SU-DHL-6 (cell line): ENCODE data around the gene UTS2R.

ENCODE experiments used
- H2AFZ ChIP-seq: fragments of 200-600 bp; sonication (generic); 2 replicates; pipeline ENCODE4 v1.6.1; 2014; ENCODE audit warnings: low read depth, mild to moderate bottlenecking, moderate library complexity, mixed read lengths, antibody characterized with exemption, low read length; ENCODE audit not compliant: severe bottlenecking
- H3F3A ChIP-seq: fragments of 200-600 bp; shearing (Covaris generic); 2 replicates; pipeline ENCODE4 v1.6.0; 2016; ENCODE audit warnings: antibody characterized with exemption, mild to moderate bottlenecking; ENCODE audit not compliant: insufficient read depth
- H3K27ac ChIP-seq: fragments of 200-600 bp; sonication (generic); 2 replicates; pipeline ENCODE4 v1.5.1; 2016; ENCODE audit warnings: low read depth, mild to moderate bottlenecking, low read length, moderate library complexity, mixed read lengths
- H3K27me3 ChIP-seq: fragments of 200-600 bp; sonication (generic), shearing (Covaris generic); 2 replicates; pipeline ENCODE4 v1.6.0; 2014; ENCODE audit warnings: mild to moderate bottlenecking, low read length
- H3K36me3 ChIP-seq: fragments of 200-600 bp; sonication (generic); 2 replicates; pipeline ENCODE4 v1.6.1; 2014; ENCODE audit warnings: mild to moderate bottlenecking, low read length, mixed read lengths
- H3K4me2 ChIP-seq: fragments of 300-600, 200-600 bp; shearing (Covaris generic), sonication (generic); 2 replicates; pipeline ENCODE4 v1.6.0; 2014; ENCODE audit warnings: low read length, low read depth, mild to moderate bottlenecking; ENCODE audit not compliant: poor library complexity, severe bottlenecking
- H3K4me3 ChIP-seq: fragments of 200-600 bp; sonication (generic); 2 replicates; pipeline ENCODE4 v1.5.1; 2014; ENCODE audit warnings: antibody characterized with exemption, low read length, mild to moderate bottlenecking, mixed read lengths; ENCODE audit not compliant: insufficient read depth, poor library complexity, severe bottlenecking
- H3K79me2 ChIP-seq: fragments of 200-600 bp; sonication (generic); 2 replicates; pipeline ENCODE4 v1.6.1; 2014; ENCODE audit warnings: mild to moderate bottlenecking, low read length, moderate library complexity; ENCODE audit not compliant: insufficient read depth
- H3K9ac ChIP-seq: fragments of 200-600 bp; sonication (generic); 2 replicates; pipeline ENCODE4 v1.7.0; 2014; ENCODE audit warnings: mild to moderate bottlenecking, low read length
- H3K9me2 ChIP-seq: fragments of 200-600 bp; sonication (generic); replicated peaks from 2 replicates; pipeline ENCODE4 v1.6.1; 2014; ENCODE audit warnings: low read length; ENCODE audit not compliant: insufficient read depth
- H3K9me3 ChIP-seq: fragments of 200-600 bp; sonication (generic); 2 replicates; pipeline ENCODE4 v1.6.1; 2014; ENCODE audit warnings: low read length, mixed read lengths; ENCODE audit not compliant: insufficient read depth
- H4K20me1 ChIP-seq: fragments of 200-600 bp; sonication (generic); 2 replicates; pipeline ENCODE4 v1.6.1; 2014; ENCODE audit warnings: low read depth, mild to moderate bottlenecking, antibody characterized with exemption, low read length, moderate library complexity, mixed read lengths
- CTCF ChIP-seq: fragments of 200-600 bp; sonication (generic); IDR thresholded peaks from one replicate; pipeline ENCODE4 v1.5.1; 2017; ENCODE audit warnings: antibody characterized with exemption, mild to moderate bottlenecking, low read length, moderate library complexity; ENCODE audit not compliant: insufficient read depth, poor library complexity, severe bottlenecking
- EZH2phosphoT487 ChIP-seq: fragments of 200-600 bp; sonication (generic), shearing (Covaris generic); conservative IDR thresholded peaks from 2 replicates; pipeline ENCODE4 v1.6.1; 2018; ENCODE audit warnings: mild to moderate bottlenecking, antibody characterized with exemption, low read length, moderate library complexity, mixed read lengths

UTS2R gene

GRCh38 chr17:82371333-82372248, at the start of gene UTS2R:
Gene UTS2R (plus strand): TSS chr17:82371765. CDS start chr17:82374325, 2,560 bp downstream.
- no peak within 1 kb of the TSS for H3K27ac ChIP-seq
- H3K4me2 ChIP-seq: peak within 1 kb of the TSS; percentile 36
- no peaks in the 10 kb centered on the region for H3K27me3 ChIP-seq
- H3K9me2 ChIP-seq: no peaks in the 10 kb centered on the region
- H3K79me2 ChIP-seq: no peaks in the 10 kb centered on the region
- H3K9ac ChIP-seq: no peak within 1 kb of the TSS
- H2AFZ ChIP-seq: peak within 1 kb of the TSS; percentile 68
- no peaks in the 10 kb centered on the region for H3K9me3 ChIP-seq
- H3K36me3 ChIP-seq: no peaks in the 10 kb centered on the region
- no peak within 1 kb of the TSS for H3K4me3 ChIP-seq
- no peaks in the 10 kb centered on the region for H4K20me1 ChIP-seq
- TF ChIP-seq CTCF: no peak
- H3F3A ChIP-seq: peaks cover 7% of the 10 kb centered on the region; the same call in 1 of the 2 replicates

DNA sequence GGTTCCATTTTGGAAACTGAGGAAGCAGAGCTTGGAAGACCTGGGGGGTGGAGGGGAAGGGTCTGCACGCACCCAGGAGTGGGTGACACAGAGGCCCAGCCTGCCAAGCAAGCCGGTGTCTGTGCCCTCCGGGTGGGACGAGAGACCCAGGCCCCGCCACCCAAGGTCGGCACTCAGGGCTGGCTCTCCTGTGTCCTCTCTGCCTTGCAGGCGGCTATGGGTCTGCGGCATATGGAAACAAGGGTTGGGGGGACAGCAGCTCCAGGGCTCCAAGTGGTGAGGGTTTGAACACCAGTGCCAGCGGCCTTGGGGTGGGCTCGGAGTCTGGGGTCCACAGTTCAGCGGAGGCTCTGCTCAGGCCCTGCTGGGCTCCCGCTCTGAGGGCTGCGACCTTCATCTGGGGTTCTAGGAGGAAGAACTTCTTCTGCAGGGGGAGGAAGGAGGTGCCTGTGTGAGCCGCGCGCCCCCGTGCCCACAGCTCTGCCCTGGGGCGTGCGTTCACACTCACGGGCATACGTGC, 49.6 kb upstream of the UTS2R start:
- Histone ChIP-seq H2AFZ (no peak overlapping the region), H3K27me3 (no peaks in the 10 kb centered on the region), H3K4me3 (no peak overlapping the region), H3K9me3 (no peaks in the 10 kb centered on the region), H3K27ac (no peak overlapping the region), H4K20me1 (no peaks in the 10 kb centered on the region), H3K4me2 (no peak overlapping the region), H3K36me3 (no peaks in the 10 kb centered on the region), H3F3A (no peaks in the 10 kb centered on the region), H3K79me2 (no peaks in the 10 kb centered on the region), H3K9me2 (no peaks in the 10 kb centered on the region), H3K9ac (no peak overlapping the region)
- TF ChIP-seq EZH2phosphoT487: no peak

GRCh38 chr17:82322526-82323453, 48.8 kb upstream of the UTS2R start:
- H3K4me2 ChIP-seq: no peak overlapping the region

More at GRCh38 chr17:82322526-82323453, 48.8 kb upstream of the UTS2R start:
- Histone ChIP-seq H3K27ac (no peak overlapping the region), H3K9me3 (no peaks in the 10 kb centered on the region), H2AFZ (no peak overlapping the region), H3F3A (no peaks in the 10 kb centered on the region), H3K36me3 (no peaks in the 10 kb centered on the region), H3K4me3 (no peak overlapping the region), H3K9me2 (no peaks in the 10 kb centered on the region), H3K79me2 (no peaks in the 10 kb centered on the region), H3K9ac (no peak overlapping the region), H3K27me3 (no peaks in the 10 kb centered on the region), H4K20me1 (no peaks in the 10 kb centered on the region)
- no peak for TF ChIP-seq CTCF
- no peak for TF ChIP-seq EZH2phosphoT487
